ENCODE results near the gene RND3.

The RND3 gene

DNA sequence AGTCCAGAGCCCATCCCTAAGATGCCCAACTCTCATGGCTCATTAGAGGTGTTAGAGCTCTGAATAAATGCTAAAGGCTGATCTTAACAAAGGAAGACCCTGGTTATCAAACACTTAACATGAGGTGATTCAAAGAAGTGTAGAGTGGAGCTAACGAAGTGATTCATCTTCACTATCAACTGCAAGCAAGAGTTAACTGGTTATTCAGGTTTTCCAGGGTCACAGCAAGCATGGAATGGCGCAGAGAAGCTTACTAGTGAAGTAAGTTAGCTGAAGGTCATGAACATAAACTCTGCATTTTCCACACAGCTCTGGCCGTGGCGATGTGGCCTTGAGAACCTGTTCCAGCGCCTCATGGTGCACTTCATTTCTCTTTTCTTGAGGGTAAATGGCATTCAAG, 17.0 kb downstream of the RND3 start (continued):
- TF ChIP-seq, protein P1, sequence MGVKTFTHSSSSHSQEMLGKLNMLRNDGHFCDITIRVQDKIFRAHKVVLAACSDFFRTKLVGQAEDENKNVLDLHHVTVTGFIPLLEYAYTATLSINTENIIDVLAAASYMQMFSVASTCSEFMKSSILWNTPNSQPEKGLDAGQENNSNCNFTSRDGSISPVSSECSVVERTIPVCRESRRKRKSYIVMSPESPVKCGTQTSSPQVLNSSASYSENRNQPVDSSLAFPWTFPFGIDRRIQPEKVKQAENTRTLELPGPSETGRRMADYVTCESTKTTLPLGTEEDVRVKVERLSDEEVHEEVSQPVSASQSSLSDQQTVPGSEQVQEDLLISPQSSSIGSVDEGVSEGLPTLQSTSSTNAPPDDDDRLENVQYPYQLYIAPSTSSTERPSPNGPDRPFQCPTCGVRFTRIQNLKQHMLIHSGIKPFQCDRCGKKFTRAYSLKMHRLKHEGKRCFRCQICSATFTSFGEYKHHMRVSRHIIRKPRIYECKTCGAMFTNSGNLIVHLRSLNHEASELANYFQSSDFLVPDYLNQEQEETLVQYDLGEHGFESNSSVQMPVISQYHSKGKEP (tag by site-specific recombination; IDR thresholded peaks at IDR 0.05), result no peak
- TF ChIP-seq SCRT2 (tag by site-specific recombination; IDR thresholded peaks at IDR 0.05), result no peak
- TF ChIP-seq, protein P2, sequence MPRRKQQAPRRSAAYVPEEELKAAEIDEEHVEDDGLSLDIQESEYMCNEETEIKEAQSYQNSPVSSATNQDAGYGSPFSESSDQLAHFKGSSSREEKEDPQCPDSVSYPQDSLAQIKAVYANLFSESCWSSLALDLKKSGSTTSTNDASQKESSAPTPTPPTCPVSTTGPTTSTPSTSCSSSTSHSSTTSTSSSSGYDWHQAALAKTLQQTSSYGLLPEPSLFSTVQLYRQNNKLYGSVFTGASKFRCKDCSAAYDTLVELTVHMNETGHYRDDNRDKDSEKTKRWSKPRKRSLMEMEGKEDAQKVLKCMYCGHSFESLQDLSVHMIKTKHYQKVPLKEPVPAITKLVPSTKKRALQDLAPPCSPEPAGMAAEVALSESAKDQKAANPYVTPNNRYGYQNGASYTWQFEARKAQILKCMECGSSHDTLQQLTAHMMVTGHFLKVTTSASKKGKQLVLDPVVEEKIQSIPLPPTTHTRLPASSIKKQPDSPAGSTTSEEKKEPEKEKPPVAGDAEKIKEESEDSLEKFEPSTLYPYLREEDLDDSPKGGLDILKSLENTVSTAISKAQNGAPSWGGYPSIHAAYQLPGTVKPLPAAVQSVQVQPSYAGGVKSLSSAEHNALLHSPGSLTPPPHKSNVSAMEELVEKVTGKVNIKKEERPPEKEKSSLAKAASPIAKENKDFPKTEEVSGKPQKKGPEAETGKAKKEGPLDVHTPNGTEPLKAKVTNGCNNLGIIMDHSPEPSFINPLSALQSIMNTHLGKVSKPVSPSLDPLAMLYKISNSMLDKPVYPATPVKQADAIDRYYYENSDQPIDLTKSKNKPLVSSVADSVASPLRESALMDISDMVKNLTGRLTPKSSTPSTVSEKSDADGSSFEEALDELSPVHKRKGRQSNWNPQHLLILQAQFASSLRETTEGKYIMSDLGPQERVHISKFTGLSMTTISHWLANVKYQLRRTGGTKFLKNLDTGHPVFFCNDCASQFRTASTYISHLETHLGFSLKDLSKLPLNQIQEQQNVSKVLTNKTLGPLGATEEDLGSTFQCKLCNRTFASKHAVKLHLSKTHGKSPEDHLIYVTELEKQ (tag by site-specific recombination; IDR thresholded peaks at IDR 0.05; ENCODE audit: borderline replicate concordance), result no peak
- TF ChIP-seq, protein P3, sequence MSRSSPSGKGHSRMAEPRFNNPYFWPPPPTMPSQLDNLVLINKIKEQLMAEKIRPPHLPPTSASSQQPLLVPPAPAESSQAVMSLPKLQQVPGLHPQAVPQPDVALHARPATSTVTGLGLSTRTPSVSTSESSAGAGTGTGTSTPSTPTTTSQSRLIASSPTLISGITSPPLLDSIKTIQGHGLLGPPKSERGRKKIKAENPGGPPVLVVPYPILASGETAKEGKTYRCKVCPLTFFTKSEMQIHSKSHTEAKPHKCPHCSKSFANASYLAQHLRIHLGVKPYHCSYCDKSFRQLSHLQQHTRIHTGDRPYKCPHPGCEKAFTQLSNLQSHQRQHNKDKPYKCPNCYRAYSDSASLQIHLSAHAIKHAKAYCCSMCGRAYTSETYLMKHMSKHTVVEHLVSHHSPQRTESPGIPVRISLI (tag by site-specific recombination; IDR thresholded peaks at IDR 0.05), result no peak

DNA sequence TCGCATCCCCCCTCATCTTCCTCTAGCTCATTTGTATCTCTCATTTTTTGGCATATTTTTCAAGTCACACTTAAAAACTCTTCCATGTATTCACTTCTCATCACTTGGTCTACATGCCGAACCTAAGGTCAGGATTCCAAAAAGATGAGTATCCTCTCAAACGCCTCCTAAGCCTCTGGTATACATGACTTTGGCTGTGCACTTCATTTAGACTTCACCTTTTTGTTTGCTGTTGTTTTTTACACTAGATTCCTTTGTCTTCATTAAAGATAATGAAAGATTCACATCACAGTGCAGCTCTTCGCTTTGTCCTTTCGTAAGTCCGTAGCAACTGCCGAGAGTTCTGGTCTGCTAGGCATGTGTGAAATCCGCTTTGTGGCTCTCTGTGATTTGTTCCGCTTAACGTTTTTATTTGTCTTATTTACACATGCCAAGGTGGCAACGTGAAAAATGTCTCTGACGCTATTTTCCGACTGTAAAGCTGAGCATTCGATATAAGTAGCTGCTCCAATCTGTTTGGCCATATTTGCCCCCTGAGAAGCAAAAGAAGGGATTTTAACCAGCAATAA, 17.7 kb downstream of the RND3 start:
- ChIA-PET CTCF (no interaction called here), POLR2A (interaction anchor here (0.6 kb wide), 1 partner anchor 303 kb away, joined by 5 read pairs; no protein-coding TSS in a partner anchor)
- Histone ChIP-seq H3K27ac (ENCODE audit: extremely low read depth, low read depth, low read length) (no peak overlapping the region), H3K4me3 (ENCODE audit: low read depth, low read length) (no peak overlapping the region), H3K4me1 (ENCODE audit: control insufficient read depth, insufficient read depth, low read length) (no peaks in the 10 kb centered on the region), H3K36me3 (ENCODE audit: control insufficient read depth in 2 of 2, insufficient read depth in 1 of 2, low read length in 2 of 2) (peaks cover 43 to 70% of the 10 kb centered on the region in 2 experiments; a peak in 2 of 3 replicates), H3K9me3 (ENCODE audit: control insufficient read depth, insufficient read depth, low read depth, low read length) (no peaks in the 10 kb centered on the region)
- TF ChIP-seq KLF8 (tag by site-specific recombination; IDR thresholded peaks at IDR 0.05), result no peak
- no peak for TF ChIP-seq ZNF324 (tag by site-specific recombination; IDR thresholded peaks at IDR 0.05)
- TF ChIP-seq ZNF792 (tag by site-specific recombination; IDR thresholded peaks at IDR 0.05), result no peak
- TF ChIP-seq ZNF140 (tag by site-specific recombination; IDR thresholded peaks at IDR 0.05), result no peak
- TF ChIP-seq ZNF24 (tag by site-specific recombination; IDR thresholded peaks at IDR 0.05), result no peak
- no peak for TF ChIP-seq SP3 (tag by site-specific recombination; IDR thresholded peaks at IDR 0.05)
- TF ChIP-seq, protein P2 (tag by site-specific recombination; IDR thresholded peaks at IDR 0.05; ENCODE audit: borderline replicate concordance), result no peak
- no peak for TF ChIP-seq SCRT2 (tag by site-specific recombination; IDR thresholded peaks at IDR 0.05)
- no peak for TF ChIP-seq ZNF654 (tag by site-specific recombination; IDR thresholded peaks at IDR 0.05; ENCODE audit: low read depth)
- TF ChIP-seq ZNF23 (tag by site-specific recombination; IDR thresholded peaks at IDR 0.05; ENCODE audit: borderline replicate concordance), result no peak
- TF ChIP-seq ZNF157 (tag by site-specific recombination; IDR thresholded peaks at IDR 0.05), result no peak
